Measurements from ENCODE around the gene ATP5MC3. TPM values are rescaled to one million over a fixed set of nuclear protein-coding genes. Genes with fewer than 3 reads are reported as not detected.
A peak's percentile ranks its signal among the peaks of the same experiment; 100 is the strongest.

Gene ATP5MC3
- total RNA-seq, 1 experiment from 2014 or later = 299 TPM

GRCh38 chr2:175166216-175166824 lies 15.2 kb downstream of the ATP5MC3 start:
- H3K4me3 Mint-ChIP-seq (ENCODE audit: unreplicated experiment) = peak overlapping the region; percentile 98
- no peak for TF ChIP-seq CTCF (IDR thresholded peaks at IDR 0.05; ENCODE audit: insufficient read depth in 1 of 2, low read depth in 1 of 2, low read length in 1 of 2, severe bottlenecking in 1 of 2, unreplicated experiment in 1 of 2)
- ChIA-PET POLR2A (no interaction called here), CTCF (no interaction called here)
- H3K27me3 Mint-ChIP-seq (ENCODE audit: insufficient read depth, unreplicated experiment) = no peaks in the 10 kb centered on the region
- H3K9me3 Mint-ChIP-seq (ENCODE audit: unreplicated experiment) = no peaks in the 10 kb centered on the region
- BruUV-seq (replicated peaks) = no TSS peak
- Histone ChIP-seq H3K36me3 (ENCODE audit: control insufficient read depth, insufficient read depth, low read length) (no peaks in the 10 kb centered on the region), H3K9me3 (no peaks in the 10 kb centered on the region), H3K27me3 (replicated peaks; ENCODE audit: control insufficient read depth, insufficient read depth, low read length) (no peaks in the 10 kb centered on the region), H3K4me1 (peaks cover 10% of the 10 kb centered on the region), H3K4me3 (ENCODE audit: low read depth, low read length) (peak overlapping the region; percentile 75)
- no peak overlapping the region for H3K27ac Mint-ChIP-seq (ENCODE audit: unreplicated experiment)
- no peak for DNase-seq
- H3K36me3 Mint-ChIP-seq (ENCODE audit: insufficient read depth, unreplicated experiment) = peaks cover 17% of the 10 kb centered on the region
- intact Hi-C loops (cut with micrococcal nuclease; ENCODE audit: unreplicated experiment) = no loop called here
- H3K4me1 Mint-ChIP-seq (ENCODE audit: low read depth, unreplicated experiment) = no peaks in the 10 kb centered on the region

- Histone ChIP-seq H3K4me3 (ENCODE audit: low read depth, low read length) (no peak overlapping the region), H3K9me3 (no peaks in the 10 kb centered on the region), H3K36me3 (ENCODE audit: control insufficient read depth, insufficient read depth, low read length) (no peaks in the 10 kb centered on the region), H3K4me1 (peaks cover 10% of the 10 kb centered on the region), H3K27me3 (replicated peaks; ENCODE audit: control insufficient read depth, insufficient read depth, low read length) (no peaks in the 10 kb centered on the region)
- no TSS peak for BruUV-seq (replicated peaks)
- Mint-ChIP-seq H3K27me3 (ENCODE audit: insufficient read depth, unreplicated experiment) (no peaks in the 10 kb centered on the region), H3K4me1 (ENCODE audit: low read depth, unreplicated experiment) (no peaks in the 10 kb centered on the region), H3K36me3 (ENCODE audit: insufficient read depth, unreplicated experiment) (peaks cover 17% of the 10 kb centered on the region), H3K9me3 (ENCODE audit: unreplicated experiment) (no peaks in the 10 kb centered on the region), H3K27ac (ENCODE audit: unreplicated experiment) (no peak overlapping the region), H3K4me3 (ENCODE audit: unreplicated experiment) (no peak overlapping the region)
- TF ChIP-seq CTCF (IDR thresholded peaks at IDR 0.05; ENCODE audit: insufficient read depth in 1 of 2, low read depth in 1 of 2, low read length in 1 of 2, severe bottlenecking in 1 of 2, unreplicated experiment in 1 of 2) = no peak
- ChIA-PET POLR2A (no interaction called here), CTCF (no interaction called here)
- DNase-seq = no peak
- intact Hi-C loops (cut with micrococcal nuclease; ENCODE audit: unreplicated experiment) = no loop called here
These were observed 17.3 kb downstream of the ATP5MC3 start for GRCh38 chr2:175164235-175164634.

DNA sequence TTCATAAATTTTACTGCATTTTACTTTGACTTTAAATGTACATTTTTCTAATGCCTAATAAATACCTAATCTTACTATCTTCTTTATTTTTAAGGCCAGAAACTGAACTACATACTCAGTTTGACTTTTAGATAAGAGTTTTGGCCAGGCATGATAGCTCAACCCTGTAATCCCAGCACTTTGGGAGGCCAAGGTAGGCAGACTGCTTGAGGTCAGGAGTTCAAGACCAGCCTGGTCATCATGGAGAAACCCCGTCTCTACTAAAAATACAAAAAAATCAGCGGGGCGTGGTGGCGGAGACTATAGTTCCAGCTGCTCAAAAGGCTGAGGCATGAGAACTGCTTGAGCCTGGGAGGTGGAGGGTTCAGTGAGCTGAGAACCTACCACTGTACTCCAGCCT lies 22.6 kb downstream of the ATP5MC3 start:
- BruUV-seq (replicated peaks) = no TSS peak
- Histone ChIP-seq H3K9me3 (no peaks in the 10 kb centered on the region), H3K4me1 (no peaks in the 10 kb centered on the region), H3K36me3 (ENCODE audit: control insufficient read depth, insufficient read depth, low read length) (no peaks in the 10 kb centered on the region), H3K27me3 (replicated peaks; ENCODE audit: control insufficient read depth, insufficient read depth, low read length) (no peaks in the 10 kb centered on the region), H3K4me3 (ENCODE audit: low read depth, low read length) (no peak overlapping the region)
- Mint-ChIP-seq H3K27me3 (ENCODE audit: insufficient read depth, unreplicated experiment) (no peaks in the 10 kb centered on the region), H3K36me3 (ENCODE audit: insufficient read depth, unreplicated experiment) (no peaks in the 10 kb centered on the region), H3K4me3 (ENCODE audit: unreplicated experiment) (no peak overlapping the region), H3K27ac (ENCODE audit: unreplicated experiment) (no peak overlapping the region), H3K9me3 (ENCODE audit: unreplicated experiment) (no peaks in the 10 kb centered on the region), H3K4me1 (ENCODE audit: low read depth, unreplicated experiment) (no peaks in the 10 kb centered on the region)
- ChIA-PET POLR2A (interaction anchor here (0.6 kb wide), 1 partner anchor 12 kb away, joined by 3 read pairs; no protein-coding TSS in a partner anchor), CTCF (no interaction called here)
- no peak for TF ChIP-seq CTCF (IDR thresholded peaks at IDR 0.05; ENCODE audit: insufficient read depth in 1 of 2, low read depth in 1 of 2, low read length in 1 of 2, severe bottlenecking in 1 of 2, unreplicated experiment in 1 of 2)
- DNase-seq = no peak
- intact Hi-C loops (cut with micrococcal nuclease; ENCODE audit: unreplicated experiment) = no loop called here

Measured in Caco-2 (cell line).